ENCODE measurements around the gene VMP1.
"Not testable (repeated sequence)": the region's sequence is repeated elsewhere in the genome, so short reads cannot be mapped to it uniquely, and the experiment has no call there.

VMP1 gene

DNA sequence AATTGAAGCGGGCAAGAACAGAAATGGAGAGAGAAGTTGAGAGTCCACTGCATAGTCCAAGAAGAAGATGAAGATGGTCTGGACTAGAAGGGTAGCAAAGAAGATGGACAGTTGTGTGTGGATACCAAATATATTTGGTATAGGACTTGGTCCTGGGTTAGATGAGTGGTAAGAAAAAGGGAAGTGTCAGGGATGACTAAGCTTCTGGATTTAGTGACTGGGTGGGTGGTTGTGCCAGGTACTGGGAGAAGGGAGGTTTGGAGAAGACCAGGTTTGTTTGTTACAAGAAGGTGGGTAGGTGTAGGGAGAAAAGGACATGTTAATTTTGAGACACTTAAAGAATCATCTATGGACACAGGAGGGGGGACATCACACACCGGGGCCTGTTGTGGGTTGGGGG is 5.4 kb downstream of the VMP1 start:
- no peak for DNase-seq

DNA sequence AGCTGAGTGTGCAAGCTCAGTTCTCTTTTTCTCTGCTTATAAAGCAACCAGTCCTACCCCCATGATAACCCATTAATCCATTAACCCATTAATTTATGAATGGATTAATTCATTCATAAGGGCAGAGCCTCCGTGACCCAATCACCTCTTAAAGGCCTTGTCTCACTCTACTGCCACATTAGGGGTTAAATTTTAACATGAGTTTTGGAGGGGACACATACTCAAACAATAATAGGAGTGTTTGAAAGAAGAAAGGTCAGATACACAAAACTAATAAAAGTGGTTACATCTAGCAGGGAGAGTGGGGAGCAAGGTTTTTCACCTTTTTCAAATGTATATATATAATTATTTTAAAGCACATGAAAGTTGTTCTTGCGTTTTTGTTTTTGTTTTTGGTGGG is 6.8 kb downstream of the VMP1 start:
- DNase-seq, result no peak

DNA sequence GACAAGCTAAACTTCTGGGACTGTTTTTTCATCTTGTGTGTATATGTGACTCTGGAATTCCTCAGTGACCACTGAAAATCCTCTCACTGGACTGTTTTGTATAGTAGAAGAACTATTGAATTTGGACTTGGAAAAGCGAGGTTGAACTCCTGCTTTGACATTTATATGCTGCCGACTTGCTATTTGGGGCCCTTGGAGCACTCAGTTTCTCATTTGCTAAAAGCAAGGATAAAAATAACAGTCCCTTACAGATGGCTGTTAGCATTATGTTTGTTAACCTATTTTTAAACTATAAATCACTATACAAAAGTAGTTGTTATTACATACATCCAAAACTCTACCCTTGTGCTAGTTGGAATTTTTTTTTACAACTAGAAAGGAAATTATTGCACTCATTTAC is 9.0 kb downstream of the VMP1 start:
- DNase-seq, result no peak

DNA sequence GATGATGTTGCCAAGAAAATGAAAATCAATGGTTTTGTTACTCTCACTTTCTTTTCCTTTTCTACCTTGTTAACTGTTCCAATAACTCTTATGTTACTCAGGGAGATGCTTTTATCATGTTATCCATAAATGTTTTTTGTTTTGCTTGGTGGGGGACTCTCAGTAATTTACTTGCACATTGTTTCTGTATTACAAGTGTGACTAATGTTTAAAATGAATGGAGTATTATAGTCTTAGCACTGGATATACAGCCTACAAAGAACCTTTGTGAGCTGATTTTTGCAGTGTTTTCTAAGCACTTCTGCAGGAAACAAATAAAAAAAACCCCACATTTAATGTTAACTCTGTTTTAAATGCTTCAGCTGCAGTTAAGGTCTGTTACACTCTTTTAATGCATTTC is 12.1 kb downstream of the VMP1 start:
- no peak for DNase-seq

DNA sequence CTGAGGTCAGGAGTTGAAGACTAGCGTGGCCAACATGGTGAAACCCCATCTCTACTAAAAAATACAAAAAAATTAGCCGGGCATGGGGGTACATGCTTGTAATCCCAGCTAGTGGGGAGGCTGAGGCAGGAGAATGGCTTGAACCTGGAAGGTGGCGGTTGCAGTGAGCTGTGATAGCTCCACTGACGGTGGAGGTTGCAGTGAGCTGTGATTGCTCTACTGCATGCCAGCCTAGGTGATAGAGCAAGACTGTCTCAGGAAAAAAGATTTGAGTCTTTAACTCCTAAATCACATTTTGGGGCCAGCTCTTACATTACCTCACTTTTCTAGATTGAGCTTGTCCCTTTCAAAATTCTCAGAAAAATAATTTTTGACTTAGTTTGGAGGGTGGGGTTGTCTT is 15.2 kb downstream of the VMP1 start:
- DNase-seq, result no peak

DNA sequence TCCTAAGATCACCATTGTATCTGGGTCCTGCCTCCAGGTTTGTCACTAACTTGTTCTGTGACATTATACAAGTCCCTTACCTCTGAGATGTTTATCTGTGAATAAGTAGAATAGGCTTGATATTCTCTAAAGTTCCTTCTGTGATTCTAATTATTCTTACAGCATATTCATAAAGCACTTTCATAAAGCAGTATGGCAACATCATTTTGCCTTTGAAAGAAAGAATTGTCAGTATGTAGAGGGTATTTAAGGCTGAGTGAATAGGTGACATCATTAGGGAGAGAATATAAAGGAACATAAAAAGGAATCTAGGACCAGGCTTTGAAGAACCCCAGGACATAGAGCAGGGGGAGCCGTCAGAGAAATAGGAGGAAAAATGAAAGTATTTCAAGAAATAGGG is 15.6 kb downstream of the VMP1 start:
- no peak for DNase-seq

DNA sequence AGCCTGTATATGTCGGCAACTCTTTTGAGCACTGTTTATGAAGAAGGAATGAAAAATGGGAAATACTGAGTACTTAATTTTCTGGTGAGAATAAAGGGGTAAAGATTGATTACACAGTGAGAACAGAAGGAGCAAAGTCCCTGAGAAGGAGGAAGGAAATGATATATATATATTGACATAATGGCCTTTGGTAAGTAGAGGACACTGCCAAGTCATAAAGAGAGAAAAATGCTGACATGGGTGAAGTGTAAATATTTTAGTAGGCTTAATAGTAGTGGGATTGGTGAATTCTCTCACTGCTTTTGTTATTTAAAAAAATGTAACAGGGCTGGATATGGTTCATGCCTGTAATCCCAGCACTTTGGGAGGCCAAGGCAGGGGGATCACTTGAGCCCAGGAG is 16.2 kb downstream of the VMP1 start:
- DNase-seq, result no peak

DNA sequence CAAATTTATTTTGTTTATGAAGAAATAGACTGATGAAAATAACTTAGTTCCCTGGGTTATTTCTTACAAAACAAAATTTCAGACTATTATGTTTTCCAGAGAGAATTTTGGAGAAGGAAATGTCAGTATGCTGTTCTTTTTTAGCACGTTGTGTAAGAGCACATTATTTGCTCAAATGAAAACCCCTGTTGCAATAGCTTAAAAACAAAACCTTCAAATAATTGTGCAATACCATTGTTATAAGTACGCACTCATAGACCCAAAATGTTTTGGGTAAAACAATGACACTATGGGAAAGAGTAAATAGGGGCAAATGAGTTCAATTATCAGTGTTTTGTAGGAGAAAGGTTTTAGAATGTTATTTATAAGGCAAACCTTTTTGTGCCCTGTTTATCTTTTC is 18.2 kb downstream of the VMP1 start:
- DNase-seq, result no peak

DNA sequence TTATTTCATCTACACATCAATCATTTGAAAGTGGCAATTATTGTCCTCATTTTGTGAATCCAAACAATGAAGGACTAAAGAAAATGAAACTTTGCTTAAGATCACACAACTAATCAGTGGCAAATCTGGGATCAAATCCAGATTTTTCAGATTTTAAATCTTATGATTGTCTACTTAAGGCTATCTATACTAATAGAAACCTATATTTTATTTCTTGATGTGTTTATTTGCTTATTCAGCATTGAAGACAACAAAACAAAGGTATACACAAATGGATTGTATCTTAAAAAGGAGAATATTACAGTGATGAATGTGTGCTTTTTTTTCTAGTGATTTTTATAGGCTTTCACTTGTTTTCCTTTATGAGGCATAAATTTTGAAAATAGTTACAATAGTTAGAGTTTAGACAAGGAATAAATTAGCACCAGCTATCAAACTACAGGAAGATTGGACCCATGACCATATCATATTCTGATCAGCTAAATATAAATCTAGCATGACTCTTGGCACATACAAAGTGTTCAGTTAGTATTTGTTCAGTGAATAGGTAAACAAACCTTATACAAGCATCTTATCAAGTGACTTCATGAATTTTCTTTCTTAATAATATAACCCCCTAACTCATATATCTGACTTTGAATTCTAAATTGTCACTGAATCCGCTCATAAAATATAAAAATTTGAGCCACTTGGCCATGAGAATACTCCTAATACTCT is 20.5 kb downstream of the VMP1 start:
- DNase-seq, result no peak

DNA sequence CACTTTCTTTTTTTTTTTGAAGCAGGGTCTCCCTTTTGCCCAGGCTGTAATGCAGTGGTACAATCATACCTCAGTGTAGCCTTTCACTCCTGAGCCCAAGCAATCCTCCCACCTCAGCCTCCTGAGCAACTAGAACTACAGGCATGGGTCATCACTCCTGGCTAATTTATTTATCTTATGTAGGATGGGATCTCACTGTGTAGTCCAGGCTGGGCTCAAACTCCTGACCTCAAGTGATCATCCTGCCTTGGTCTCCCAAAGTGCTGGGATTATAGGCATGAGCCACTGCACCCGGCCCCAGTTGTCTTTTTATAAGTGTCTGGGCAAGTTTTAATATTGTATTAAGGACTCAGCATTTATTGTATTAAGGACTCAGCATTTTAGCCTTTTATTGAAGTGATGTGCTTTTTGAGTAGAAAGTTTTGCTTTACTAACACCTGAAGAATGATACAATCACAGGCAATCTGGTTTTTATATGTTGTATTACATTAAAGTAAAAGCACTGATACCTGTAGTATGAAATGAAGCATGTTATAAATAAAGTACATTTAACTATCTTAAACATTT is 22.9 kb downstream of the VMP1 start:
- no peak for DNase-seq

DNA sequence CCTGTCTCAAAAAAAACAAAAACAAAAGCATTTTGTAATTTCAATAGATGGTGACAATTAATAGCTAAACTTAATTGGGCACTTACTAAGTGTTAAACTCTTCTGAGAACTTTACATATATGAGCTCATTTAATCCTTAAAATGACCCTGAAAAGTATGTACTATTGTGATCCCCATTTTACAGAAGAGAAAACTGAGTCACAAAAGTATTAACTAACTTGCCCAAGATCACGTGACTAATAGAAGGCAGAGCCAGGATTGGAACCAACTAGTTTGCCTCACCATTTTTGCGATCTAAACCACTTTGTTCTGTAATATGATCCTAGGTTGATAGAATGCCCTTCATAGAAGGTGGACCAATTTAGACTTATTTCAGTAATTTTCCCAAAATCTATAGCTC is 26.2 kb downstream of the VMP1 start:
- DNase-seq, result no peak

DNA sequence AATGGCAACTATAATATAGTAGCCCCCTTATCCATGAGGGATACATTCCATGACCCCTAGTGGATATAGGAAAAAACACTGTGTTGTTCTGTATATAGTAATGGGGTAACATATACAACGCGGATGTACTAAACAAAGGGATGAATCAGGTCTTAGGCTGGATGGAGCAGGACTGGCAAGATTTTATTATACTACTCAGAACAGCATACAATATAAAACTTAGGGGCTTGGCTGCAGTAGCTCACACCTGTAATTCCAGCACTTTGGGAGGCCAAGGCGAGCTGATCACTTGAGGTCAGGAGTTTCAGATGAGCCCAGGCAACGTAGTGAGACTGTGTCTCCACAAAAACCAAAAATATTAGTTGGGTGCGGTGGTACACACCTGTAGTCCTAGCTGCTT is 26.8 kb downstream of the VMP1 start:
- no peak for DNase-seq

DNA sequence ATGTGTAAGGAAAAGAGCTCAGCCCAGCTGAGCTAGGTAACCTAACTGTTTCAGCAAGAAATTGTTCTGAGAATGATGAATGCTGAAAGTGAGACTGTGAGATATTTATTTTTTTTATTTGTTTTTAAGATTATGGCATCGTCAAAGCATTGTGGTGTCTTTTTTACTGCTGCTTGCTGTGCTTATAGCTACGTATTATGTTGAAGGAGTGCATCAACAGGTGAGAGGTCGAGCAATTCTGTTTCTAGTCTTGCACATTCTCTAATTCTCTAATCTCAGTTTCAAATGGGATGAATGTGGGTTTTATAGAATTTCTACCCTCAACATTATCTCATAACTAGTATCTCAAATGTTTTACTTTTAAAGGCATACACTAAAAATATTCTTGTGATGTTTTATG is 29.9 kb downstream of the VMP1 start:
- DNase-seq, result no peak

DNA sequence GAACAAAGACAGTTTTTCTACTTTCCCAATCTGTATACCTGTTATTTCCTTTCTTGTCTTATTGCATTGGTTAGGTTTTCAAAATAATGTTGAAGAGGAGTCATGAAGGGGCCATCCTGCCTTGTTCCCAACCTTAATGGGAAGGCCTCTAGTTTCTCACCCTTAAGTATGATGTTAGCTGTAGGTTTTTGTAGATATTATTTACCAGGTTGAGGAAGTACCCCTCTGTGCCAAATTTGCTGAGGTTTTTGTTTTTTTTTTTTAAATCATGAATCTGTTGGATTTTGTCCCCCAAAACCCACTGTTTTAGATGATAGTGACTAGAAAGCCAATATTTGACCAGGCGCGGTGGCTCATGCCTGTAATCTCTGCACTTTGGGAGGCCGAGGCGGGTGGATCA is 36.4 kb downstream of the VMP1 start:
- DNase-seq, result no peak

DNA sequence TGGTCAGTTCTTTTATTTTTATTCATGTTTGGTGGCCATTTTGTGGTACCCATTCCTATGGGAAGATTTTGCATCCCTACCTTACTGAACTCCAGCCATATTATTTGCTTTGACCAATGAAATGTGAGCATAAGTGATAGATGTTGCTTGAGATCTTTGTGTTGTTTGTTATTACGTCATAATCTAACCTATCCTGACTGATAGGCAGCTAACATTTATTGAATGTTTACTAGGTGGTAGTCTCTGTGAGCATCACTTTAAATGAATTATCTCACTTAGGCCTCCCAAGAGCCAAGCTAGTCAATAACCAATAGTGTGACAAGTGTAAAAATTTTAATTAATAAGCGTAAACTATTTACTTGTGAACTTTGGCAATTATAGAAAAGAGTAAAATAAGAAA is 37.6 kb downstream of the VMP1 start:
- DNase-seq, result no peak

DNA sequence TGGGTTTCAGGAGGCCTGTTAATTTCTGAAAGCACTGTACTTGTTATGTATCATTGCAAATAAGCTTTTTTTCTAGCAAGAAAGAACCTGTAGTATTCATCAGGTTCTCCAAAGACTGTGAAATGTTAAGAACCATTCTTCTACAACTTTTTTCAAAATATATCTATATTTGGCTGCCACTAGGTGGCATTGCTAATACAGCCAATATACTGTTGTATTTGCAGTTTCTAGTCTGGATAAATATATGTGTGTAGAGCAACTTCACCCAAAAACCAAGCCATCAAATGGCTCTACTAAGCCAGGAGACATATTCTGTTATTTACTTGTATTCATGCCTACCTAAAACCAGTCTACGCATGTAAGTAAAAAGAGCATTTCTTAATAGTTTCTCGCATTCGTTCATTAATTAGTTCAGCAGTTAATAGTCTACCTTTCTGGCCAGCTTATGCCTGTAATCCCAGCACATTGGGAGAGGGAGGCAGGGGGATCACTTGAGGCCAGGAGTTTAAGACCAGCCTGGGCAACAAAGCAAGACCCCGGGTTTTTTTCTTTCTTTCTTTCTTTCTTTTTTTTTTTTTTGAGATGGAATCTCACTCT is 39.5 kb downstream of the VMP1 start:
- DNase-seq, result no peak

DNA sequence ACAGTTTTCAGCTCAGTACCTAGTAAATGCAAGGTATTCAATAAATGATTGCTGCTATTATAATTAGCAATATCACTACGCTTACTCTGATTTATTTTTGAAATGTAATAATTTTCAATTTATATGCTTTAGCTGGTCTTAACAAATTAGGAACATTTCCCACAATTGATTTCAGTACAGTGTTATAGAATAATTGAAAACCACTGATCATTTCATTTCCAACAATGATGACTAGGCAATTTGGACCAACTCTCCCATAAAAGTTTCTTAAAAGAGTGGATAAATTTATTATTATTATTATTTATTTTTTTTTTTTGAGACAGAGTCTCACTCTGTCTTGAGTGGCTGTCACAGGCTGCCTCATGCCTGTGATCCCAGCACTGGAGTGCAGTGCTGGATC is 41.1 kb downstream of the VMP1 start:
- DNase-seq, result no peak

DNA sequence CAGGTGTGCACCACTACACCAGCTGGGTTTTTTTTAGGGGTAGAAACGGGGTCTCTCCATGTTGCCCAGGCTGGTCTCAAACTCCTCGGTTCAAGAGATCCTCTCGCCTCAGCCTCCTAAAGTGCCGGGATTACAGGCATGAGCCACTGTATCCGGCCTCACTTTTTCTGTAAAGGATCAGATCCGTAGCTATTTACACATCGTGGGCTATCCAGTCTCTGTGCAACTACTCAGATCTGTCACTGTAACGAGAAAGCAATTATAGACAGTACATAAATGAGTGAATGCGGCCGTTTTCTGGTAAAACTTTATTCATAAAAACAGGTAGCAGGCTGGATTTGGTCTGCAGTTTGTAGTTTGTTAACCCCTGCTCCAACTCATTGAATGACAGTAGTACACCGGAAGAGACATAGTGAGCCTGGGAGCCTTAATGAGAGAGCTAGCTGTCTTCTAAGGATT is 44.5 kb downstream of the VMP1 start:
- DNase-seq, result no peak

DNA sequence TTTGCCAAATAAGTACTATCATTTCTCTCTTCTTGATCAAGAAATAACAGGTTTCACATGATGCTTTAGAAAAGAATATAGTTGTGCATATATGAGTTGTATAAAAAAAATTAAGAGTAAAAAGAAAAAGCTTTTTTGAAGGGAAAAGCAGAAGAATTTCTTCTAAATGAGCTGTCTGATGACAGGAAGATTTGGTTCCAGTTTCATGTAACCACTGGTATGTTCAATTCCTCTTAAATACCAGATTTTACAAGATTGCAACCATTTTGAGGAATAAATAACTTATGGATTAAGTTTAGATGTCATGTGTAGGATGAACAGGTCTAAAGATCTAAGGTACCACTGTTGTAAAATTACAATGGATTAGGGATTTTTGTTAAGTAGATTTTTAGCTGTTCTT is 45.0 kb downstream of the VMP1 start:
- no peak for DNase-seq

DNA sequence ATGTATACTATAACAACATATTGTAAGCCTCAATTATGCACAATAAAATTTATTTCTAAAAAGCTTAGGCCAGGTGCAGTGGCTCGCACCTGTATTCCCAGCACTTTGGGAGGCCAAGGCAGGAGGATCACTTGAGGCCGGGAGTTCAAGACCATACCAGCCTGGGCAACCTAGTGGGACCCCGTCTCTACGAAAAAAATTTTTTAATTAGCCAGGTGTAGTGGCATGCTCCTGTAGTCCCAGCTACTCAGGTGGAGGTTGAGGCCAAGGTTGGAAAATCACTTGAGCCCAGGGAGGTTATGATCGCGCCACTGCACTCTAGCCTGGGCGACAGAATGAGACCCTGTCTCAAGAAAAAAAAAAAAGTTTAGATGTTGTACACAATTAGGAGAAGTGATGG is 45.5 kb downstream of the VMP1 start:
- no peak for DNase-seq

DNA sequence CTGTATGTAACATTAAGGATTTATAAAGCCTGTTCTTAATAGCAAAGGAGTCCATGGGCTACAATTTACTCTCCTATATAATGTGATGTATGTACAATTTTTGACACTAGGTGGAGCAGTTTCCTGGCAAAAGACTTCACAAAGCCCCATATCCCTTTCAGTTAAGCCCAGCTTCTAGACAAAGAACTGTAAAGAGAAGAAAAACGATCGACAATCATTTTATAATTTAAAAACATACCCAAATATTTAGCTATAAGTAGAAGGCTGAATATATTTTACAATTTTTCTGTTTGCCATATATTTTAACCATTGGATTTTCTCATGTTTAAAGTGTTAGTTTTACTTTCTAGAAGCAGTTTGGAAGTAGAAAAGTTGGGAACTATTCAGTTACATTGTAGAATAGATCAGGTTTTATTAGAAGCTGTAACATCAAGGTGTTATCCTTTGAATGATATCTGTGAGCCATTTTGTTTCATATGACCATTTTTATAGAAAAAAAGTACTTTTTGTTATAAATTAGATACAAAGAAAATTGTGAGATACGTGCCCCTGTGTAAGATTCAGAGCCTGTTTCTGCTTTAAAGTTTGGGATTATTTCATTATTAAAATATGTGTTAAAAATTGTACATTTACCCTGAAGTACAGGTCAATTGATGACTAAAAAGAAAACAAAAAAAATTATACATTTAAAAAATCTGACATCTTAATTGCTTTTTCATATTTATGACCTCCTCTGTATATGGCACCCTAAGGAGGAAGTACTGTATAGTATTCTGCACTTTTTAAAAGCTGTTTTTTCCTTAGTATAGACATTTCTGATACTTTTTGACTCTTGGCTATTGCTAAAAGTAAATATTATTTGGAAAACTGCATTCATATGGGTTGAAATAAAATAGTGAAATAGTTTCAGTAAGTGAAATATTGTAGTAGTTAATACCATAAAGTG is 46.3 kb downstream of the VMP1 start:
- DNase-seq, result no peak

DNA sequence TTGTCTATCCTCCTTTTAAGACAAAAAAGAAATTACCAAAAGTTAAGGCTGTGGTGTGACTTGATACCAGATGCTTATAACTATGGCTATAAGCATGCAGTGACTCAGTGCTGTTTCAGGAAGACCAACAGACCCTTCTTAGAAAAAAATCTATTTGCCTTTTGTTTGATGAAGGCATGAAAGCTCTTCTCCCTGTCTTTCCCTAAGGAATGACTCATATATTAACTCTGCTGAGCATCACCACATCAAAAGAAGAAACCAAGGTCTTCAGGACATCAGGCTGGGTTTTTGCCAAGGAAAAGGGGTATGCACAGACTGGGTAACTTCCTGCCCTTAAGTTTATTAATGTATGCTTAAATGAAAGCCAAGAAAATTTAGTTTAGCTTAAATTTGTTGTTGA is 47.1 kb downstream of the VMP1 start:
- DNase-seq, result no peak

DNA sequence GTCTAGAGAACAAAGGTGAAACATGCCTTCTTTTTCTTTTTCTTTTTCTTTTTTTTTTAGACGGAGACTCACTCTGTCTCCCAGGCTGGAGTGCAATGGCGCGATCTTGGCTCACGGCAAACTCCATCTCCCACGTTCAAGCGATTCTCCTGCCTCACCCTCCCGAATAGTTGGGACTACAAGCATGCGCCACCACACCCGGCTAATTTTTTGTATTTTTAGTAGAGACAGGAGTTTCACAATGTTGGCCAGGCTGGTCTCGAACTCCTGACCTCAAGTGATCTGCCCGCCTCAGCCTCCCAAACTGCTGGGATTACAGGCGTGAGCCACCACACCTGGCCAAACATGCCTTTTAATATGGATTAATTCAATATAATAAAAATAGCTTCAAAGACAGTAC is 47.6 kb downstream of the VMP1 start:
- DNase-seq, result not testable (repeated sequence)
